IPS-15b (cell line): ENCODE data around the gene HCAR1.
"Not testable (repeated sequence)": the region's sequence is repeated elsewhere in the genome, so short reads cannot be mapped to it uniquely, and the experiment has no call there.

ENCODE experiments used
- H3K27me3 ChIP-seq: one replicate; pipeline ENCODE4 v1.6.1; 2013; ENCODE audit warnings: low read length; ENCODE audit not compliant: control insufficient read depth, insufficient read depth
- H3K36me3 ChIP-seq: one replicate; pipeline ENCODE4 v1.6.1; 2013; ENCODE audit warnings: low read length; ENCODE audit not compliant: control insufficient read depth, insufficient read depth
- H3K4me1 ChIP-seq: one replicate; pipeline ENCODE4 v1.6.1; 2013; ENCODE audit warnings: mild to moderate bottlenecking, low read length; ENCODE audit not compliant: control insufficient read depth, insufficient read depth
- H3K4me3 ChIP-seq: one replicate; pipeline ENCODE4 v1.5.1; 2013; ENCODE audit warnings: low read depth, low read length
- H3K9ac ChIP-seq: one replicate; pipeline ENCODE4 v1.6.1; 2013; ENCODE audit warnings: low read depth, mild to moderate bottlenecking, low read length
- H3K9me3 ChIP-seq: one replicate; pipeline ENCODE4 v1.6.1; 2013; ENCODE audit warnings: mild to moderate bottlenecking, low read length; ENCODE audit not compliant: control insufficient read depth, insufficient read depth

Gene HCAR1

DNA sequence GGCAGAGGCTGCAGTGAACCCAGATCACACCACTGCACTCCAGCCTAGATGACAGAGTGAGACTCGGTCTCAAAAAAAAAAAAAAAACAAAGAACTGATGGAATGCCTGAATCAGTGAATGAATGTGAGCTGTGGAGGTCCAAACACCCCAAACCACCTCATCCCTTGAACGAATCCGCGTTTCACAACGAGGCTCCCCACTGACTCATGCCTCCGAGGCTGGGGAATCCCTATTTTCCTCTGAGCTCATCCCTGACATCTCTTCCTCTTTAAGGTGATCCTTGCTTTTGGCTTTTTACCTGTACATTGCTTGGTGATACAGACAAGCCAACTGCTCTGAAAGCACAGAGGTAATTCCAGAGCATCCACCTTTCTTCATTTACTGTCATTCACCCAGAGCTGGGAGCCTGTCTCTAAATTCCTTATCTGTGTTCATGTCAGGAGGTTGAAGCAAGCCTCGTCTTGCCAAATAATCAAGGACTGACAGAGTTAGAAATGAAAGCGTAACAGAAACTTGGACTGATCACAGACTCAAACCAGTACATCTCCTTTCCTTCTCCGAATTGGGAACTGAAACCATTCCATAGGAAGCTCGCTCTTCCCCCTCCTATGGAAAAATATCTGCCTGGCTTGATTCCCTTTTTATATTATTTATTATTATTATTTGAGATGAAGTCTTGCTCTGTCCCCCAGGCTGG, 17.0 kb downstream of the HCAR1 start:
- H3K36me3 ChIP-seq, H3K4me3 ChIP-seq, H3K9me3 ChIP-seq, H3K9ac ChIP-seq, H3K4me1 ChIP-seq, H3K27me3 ChIP-seq: not testable (repeated sequence)

- H3K27me3 ChIP-seq, H3K36me3 ChIP-seq, H3K9ac ChIP-seq, H3K4me3 ChIP-seq, H3K9me3 ChIP-seq, H3K4me1 ChIP-seq: not testable (repeated sequence)
These were observed 19.4 kb downstream of the HCAR1 start for GRCh38 chr12:122711266-122711665.

DNA sequence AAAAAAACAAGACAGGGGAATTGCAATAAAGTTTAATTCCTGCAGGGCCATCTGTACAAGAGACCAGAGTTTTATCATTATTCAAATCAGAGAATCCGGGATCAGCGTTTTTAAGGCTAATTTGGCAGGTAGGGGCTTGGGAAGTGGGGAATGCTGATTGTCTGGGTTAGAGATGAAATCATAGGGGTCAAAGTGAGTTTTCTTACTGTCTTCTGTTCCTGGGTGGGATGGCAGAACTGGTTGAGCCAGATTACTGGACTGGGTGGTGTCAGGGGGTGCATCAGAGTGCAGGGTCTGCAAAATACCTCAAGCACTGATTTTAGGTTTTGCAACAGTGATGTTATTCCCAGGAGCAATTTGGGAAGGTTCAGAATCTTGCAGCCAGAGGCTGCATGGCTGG, 20.3 kb downstream of the HCAR1 start:
- H3K9ac ChIP-seq, H3K4me3 ChIP-seq, H3K27me3 ChIP-seq, H3K4me1 ChIP-seq, H3K36me3 ChIP-seq, H3K9me3 ChIP-seq: not testable (repeated sequence)

DNA sequence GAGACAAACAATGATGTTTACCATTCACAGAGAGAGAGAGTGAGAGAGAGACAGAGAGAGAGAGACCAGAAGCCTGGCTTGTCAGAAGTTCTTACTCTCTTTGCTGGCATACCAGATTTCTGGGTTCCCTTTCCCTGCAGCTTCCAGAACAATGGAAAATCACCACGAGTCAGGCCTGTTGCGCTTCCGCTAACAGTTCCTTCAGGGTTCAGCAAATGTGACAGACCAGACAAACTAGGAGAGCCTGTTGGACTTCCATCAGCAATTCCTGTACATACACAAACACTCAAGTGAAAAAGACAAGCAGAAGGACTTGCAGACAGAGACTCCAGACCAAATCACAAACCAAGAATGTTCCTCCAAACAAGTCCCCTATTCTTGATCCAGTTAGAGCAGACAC, 21.4 kb downstream of the HCAR1 start:
- H3K9ac ChIP-seq, H3K9me3 ChIP-seq: not testable (repeated sequence)

GRCh38 chr12:122703841-122704240, 26.8 kb downstream of the HCAR1 start:
- not testable (repeated sequence) for H3K9ac ChIP-seq, H3K27me3 ChIP-seq, H3K36me3 ChIP-seq, H3K4me3 ChIP-seq, H3K9me3 ChIP-seq, H3K4me1 ChIP-seq

More for the DNA sequence above, 21.4 kb downstream of the HCAR1 start:
- not testable (repeated sequence) for H3K4me1 ChIP-seq, H3K36me3 ChIP-seq, H3K4me3 ChIP-seq, H3K27me3 ChIP-seq

DNA sequence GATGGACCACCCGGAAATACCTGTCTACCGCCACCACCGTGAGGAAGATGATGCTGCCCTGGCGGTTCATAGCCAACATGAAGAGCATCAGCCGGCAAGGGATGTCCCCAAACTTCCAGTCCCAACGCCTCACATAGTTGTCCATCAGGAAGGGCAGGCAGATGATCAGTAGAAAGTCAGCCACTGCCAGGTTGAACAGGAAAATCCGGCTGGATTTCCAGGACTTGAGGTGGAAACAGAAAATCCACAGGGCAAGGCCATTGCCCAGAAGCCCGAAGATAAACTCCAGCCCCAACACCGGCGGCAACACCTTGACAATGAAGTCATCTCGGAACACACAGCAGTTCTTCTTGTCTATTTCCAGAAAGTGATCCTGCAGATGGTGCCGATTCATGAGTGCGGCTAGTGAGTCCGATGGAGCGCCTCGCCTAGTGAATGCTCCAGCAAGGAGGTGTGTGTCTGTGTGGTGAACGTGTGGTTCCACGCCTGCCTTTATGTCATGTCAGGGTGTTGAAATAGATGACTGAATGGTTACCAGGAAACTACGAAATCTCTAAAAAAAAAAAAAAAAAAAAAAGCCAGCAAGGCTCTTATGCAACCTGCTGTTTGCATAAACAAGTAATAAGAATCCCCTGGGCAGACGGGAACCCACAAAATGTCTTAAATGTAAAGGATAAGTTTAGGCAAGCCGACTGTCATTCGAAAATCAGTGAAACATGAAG, 27.6 kb downstream of the HCAR1 start, which contains the start of gene HCAR2:
Gene HCAR2 (minus strand): TSS at position 468 of the 722 bp plus-strand sequence. CDS start 74 bp downstream, at position 394.
- H3K27me3 ChIP-seq, result not testable (repeated sequence)

DNA sequence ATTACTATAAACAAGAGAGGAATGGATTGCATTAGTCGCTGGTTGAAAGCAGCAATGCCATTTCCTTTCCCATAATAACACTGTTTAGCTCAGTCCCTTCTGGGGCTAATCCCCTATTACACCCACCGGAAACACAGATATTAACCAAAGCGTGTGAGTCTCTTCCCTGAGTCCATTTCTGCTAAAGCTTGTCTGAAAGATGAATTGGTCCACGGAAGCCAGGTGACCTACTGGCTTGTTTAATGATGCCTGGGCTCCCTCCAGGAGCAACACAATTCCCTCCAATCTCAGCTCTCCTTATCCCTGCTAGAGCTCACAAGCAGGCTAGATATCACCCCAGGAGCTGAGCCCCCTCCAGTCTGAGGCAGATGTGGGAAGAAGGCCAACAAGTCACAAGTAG, 29.2 kb downstream of the HCAR1 start:
- not testable (repeated sequence) for H3K4me3 ChIP-seq, H3K4me1 ChIP-seq, H3K9me3 ChIP-seq, H3K9ac ChIP-seq, H3K36me3 ChIP-seq, H3K27me3 ChIP-seq

More for the DNA sequence above, 27.6 kb downstream of the HCAR1 start, which contains the start of gene HCAR2:
- not testable (repeated sequence) for H3K4me1 ChIP-seq, H3K4me3 ChIP-seq, H3K9ac ChIP-seq, H3K9me3 ChIP-seq, H3K36me3 ChIP-seq

GRCh38 chr12:122700038-122700710, 30.5 kb downstream of the HCAR1 start:
- not testable (repeated sequence) for H3K36me3 ChIP-seq, H3K9me3 ChIP-seq, H3K27me3 ChIP-seq, H3K9ac ChIP-seq, H3K4me1 ChIP-seq, H3K4me3 ChIP-seq

- not testable (repeated sequence) for H3K4me3 ChIP-seq, H3K27me3 ChIP-seq, H3K9me3 ChIP-seq, H3K9ac ChIP-seq, H3K36me3 ChIP-seq, H3K4me1 ChIP-seq
These were observed 33.7 kb downstream of the HCAR1 start for GRCh38 chr12:122696922-122697321.

DNA sequence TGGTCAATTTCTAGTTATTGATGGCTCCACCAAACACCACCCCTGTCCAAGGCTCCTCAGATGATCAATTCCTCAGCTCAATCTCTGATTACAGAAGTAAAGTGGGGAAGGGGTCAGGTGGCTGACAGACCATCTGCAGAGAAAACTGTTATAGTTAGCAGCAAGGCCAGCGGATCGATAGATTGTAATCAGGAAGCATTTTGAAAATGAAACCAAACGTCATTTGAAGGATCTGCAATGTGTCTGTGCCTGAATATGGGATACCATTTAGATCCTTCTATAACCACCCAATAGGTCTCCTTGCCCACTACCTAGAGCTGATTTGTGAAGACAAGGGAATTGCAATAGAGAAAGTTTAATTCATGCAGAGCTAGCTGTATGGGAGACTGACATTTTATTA, 39.1 kb downstream of the HCAR1 start:
- H3K36me3 ChIP-seq, result no peaks in the 10 kb centered on the region
- H3K9me3 ChIP-seq, result no peaks in the 10 kb centered on the region
- H3K4me1 ChIP-seq, result no peaks in the 10 kb centered on the region
- no peaks in the 10 kb centered on the region for H3K27me3 ChIP-seq
- H3K4me3 ChIP-seq, result no peak overlapping the region
- no peak overlapping the region for H3K9ac ChIP-seq

DNA sequence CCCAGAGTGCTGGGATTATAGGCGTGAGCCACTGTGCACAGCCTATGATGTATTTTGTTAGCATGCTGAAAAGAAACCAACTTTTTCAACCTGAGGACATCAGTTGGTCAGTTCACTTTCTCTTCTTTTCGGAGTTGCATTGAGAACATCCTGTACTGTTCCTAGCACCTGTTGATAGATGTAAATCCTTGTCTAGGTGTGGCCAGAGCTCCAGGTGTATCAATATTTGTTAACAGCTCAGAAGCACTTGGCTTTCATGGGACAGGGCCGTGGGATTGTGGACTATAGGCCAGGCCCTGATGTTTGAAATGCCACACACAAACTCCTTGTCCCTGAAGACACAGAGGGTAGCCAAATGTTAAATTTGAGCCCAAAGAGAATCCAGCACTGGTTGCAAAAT, 42.4 kb downstream of the HCAR1 start:
- no peak overlapping the region for H3K4me3 ChIP-seq

DNA sequence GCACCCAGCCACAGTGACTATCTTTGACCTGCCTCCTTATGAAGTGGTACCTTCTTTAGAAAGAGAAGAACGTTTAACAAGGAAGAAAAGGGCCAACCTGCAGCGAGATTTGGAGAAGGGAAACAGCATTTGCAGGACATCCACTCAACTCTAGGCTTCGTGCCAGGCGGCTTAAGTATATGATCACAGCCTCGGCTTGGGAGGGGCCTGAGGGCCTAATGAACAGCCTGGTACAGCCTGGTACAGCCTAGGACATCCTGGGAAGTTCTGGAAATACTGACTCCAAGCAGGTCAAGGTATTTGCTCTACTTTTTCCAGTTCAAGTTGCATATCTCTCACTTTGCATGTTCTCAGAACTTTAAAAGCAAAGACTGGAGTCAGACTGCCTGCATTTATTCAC, 43.6 kb downstream of the HCAR1 start:
- no peaks in the 10 kb centered on the region for H3K36me3 ChIP-seq
- H3K4me1 ChIP-seq, result no peaks in the 10 kb centered on the region

More for the DNA sequence above, 42.4 kb downstream of the HCAR1 start:
- no peaks in the 10 kb centered on the region for H3K9me3 ChIP-seq
- no peaks in the 10 kb centered on the region for H3K27me3 ChIP-seq
- H3K36me3 ChIP-seq, result no peaks in the 10 kb centered on the region
- H3K4me1 ChIP-seq, result no peaks in the 10 kb centered on the region
- no peak overlapping the region for H3K9ac ChIP-seq

More for the DNA sequence above, 43.6 kb downstream of the HCAR1 start:
- no peaks in the 10 kb centered on the region for H3K9me3 ChIP-seq
- no peak overlapping the region for H3K4me3 ChIP-seq
- no peak overlapping the region for H3K9ac ChIP-seq
- no peaks in the 10 kb centered on the region for H3K27me3 ChIP-seq
